NK-92 treated with Interleukin-12 subunit alpha and Interleukin-12 subunit beta, amount 100 ng/mL, for 24 hours (cell line): ENCODE measurements around the gene DYNC1LI2.
"Not testable (repeated sequence)": the region's sequence is repeated elsewhere in the genome, so short reads cannot be mapped to it uniquely, and the experiment has no call there.

Source experiments
- DNase-seq: peaks from one replicate; lab custom pipeline; 2025; lab: John Stamatoyannopoulos, UW

The DYNC1LI2 gene

DNA sequence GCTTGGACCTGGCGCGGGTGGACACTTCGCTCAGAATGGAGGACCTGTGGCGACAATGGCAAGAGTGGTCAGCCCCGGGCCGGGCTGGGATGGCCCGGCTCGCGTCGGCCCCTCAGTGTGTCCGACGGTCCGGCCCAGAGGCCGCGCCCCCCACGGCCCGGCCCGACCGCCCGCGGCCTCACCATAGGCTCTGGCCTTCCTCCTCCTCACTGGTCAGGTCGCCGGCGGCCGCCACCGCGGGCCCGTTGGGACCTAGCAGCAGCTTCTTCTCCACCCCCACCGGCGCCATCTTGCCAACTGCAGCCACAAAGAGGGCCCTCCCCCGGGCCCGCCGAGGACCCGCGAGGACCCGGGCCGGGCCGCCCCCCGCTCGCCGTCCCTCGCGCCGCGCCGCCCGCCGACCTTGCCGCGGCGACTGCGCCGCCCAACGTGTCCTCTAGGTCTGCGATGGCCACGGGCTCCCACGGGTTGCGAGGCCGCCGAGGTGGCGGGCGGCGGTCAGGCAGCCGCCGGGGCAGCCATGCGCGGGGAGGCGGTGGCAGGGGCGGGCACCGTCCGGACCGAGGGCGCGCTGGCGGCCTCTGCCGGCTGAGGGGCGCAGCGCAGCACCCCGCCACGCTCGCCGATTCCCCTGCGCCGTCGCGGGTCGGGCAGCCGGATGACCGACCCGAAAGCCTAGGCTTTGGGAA is at the start of gene DYNC1LI2:
Gene DYNC1LI2, minus strand, starts transcription at position 307 of the 689 bp plus-strand sequence. Its CDS starts 18 bp downstream, at position 289.
- DNase-seq, result peak; percentile 62

DNA sequence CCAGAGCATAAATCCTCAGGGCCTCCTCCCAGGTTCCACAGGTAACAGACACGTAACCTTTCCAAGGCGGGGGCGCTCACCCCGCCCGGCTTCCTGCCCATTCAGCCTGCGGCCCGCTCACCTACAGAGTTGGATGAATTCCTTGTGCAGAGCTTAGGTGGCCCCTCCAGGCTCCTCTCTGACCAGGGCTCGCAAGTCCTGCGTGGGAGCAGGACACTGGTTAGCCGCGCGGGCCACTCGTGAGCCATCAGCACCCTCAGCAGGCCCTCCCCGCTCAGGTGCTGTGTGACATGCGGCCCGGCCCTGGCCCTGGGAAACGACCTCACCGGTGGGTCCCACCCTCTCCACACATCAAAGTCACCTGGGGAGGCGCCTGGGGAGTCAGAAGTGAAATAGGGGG is 49.4 kb upstream of the DYNC1LI2 start:
- DNase-seq, result no peak

DNA sequence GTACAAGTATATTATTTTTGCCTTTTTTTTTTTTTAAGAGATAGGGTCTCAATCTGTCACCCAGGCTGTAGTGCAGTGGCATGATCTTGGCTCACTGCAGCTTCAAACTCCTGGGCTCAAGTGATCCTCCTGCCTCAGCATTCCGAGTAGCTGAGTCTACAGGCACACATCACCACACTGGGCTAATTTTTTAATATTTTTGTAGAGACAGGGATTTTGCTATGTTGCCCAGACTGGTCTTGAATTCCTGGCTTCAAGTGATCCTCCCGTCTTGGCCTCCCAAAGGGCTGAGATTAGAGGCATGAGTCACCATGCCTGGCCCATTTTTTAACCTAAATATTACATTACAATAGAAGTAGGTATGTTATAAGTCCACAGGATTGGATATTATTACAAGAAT is 46.8 kb upstream of the DYNC1LI2 start:
- DNase-seq, result no peak

DNA sequence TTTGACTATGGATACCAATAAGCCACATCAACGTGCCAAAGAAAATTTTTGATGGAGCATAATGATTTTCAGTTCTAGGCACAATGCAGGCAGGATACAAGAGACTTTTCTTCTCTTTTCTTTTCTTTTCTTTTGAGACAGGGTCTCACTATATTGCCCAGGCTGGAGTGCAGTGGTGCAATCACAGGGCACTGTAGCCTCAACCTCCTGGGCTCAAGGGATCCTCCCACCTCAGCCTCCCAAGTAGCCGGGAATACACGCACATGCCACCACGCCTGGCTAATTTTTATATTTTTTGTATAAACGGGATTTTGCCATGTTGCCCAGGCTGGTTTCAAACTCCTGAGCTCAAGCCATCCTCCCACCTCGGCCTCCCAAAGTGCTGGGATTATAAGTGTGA is 42.6 kb upstream of the DYNC1LI2 start:
- not testable (repeated sequence) for DNase-seq

DNA sequence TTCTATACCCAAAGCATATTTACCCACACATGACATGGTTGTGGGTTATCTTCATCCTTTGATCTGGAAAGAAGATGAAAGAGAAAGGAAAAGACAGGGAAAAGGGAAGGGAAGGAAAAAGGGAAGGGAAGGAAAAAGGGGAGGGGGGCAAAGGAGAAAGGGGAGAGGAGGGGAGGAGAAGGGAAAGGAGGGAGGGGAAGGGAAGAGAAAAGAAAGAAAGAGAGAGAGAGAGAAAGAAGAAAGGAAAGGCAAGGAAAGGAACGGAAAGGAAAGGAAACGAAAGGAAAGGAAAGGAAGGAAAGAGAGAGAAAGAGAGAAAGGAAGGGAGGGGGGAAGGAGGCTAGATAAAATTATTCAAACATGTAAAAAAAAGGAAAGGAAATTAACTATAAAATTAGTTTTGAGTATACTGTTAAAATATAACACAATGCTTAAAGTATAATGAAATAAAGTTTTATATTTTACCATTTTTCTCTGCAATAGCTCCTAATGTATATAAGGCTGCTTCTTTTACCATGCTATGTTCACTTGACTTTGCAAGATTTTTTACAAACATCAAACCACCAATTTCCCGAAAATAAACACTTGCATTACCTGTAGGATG is 38.8 kb upstream of the DYNC1LI2 start:
- no peak for DNase-seq

DNA sequence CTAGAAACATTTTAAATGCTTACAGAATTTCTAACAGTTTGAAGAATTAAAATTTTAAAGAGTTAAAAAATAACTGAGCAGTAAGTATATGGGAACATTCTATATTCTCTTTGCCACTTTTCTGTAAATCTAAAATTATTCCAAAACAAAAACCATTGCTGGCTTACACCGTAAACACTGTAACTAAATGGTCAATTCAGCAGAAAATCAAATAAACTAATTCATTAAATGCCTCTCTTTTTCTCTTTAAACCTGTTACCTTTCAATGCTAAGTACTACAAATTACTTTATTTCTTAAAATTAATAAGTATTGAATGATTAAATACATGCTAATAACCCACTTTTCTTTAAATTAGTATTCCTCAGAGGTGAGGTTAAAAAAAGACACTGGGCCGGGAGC is 36.0 kb upstream of the DYNC1LI2 start:
- no peak for DNase-seq

DNA sequence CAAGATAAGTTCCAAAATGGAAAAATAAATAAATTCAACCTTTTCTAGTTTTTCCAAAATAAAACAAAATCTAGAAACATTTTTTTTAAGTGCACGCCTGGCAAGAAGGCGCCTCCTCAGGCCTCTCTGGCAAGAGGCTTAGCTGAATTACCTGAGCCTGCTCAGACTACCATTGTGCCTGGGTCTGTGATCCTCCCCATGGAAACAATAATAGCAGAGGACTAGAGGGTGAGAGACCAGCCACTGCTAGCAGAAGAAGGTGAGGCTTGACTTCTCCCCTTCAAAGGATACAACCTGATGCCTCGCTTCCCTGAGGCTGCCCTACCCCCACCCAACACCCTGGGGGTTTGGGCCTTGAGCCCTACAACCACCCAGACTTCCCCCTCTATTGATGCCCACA is 35.1 kb upstream of the DYNC1LI2 start:
- no peak for DNase-seq

DNA sequence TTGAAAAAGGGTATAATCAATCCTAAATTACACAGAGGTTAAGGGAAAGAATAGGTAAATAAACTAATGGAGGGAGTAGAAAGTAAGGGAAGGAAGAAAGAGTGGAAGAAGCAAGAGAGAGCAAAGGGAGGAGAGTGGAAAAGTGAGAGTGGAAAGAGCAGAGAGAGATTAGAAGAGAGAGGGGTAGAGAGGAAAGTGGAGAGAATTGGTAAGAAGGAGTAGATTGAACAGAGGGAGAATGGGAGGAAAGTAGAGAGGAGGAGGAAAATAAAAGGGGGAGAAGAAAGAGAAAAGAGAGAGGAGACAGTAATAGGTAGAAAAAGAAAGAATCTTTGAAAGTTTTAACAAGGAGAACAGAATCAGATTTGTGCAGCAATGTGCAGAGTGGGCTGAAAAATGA is 25.0 kb upstream of the DYNC1LI2 start:
- no peak for DNase-seq

DNA sequence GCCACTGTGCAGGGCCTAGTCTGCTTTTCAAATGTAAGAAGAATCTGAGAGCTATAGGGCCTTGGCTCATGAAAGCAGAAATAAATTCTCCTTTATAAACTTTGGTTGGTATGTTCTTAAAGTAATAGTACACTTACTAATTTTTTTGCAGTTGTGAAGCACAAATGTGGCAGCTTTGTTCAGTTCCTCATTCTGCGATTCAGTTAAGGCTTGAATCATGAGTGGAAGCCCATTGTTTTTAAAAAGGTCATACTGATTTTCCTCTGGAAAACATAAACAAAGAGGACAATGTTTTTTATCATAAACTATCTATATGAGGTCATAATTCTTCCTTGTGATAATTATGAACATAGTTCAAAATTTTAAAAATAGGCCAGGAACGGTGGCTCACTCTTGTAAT is 23.6 kb upstream of the DYNC1LI2 start:
- no peak for DNase-seq

DNA sequence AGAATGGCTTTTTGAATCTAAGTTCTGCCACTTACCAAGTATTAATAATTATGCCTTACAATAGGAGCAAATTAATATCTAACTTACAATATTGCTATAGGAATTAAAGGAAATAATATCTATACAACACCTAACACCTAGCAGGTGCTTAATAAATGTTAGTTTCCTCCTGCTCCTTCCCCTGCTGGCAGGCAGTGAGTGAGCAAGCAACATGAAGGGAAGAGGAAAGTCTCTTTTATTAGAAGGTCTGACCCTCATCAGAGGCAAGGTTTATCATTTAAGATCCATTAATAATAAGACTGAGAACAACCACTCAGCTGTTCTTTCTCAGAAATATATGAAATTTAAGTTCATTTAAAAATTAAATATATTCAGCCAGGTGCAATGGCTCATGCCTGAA is 6.7 kb upstream of the DYNC1LI2 start:
- no peak for DNase-seq

DNA sequence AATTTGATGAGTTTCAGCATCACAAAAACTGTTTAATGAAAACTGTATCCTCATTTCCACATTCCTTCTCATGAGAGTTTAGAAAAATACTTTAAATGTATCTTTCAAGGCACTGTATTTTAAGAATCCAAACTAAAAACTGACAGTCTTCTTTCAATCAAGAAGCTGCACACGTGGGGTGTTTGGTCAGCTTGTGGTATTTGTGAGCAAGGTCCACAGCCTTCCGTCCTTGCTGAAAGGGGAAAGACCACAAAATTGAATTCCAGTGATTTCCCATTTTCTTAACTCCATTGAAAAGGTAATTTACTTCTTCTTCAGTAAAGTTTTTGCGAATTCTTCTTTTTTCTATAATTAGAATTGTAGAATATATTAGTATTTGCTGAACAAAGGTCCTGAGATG is 3.4 kb upstream of the DYNC1LI2 start:
- no peak for DNase-seq

DNA sequence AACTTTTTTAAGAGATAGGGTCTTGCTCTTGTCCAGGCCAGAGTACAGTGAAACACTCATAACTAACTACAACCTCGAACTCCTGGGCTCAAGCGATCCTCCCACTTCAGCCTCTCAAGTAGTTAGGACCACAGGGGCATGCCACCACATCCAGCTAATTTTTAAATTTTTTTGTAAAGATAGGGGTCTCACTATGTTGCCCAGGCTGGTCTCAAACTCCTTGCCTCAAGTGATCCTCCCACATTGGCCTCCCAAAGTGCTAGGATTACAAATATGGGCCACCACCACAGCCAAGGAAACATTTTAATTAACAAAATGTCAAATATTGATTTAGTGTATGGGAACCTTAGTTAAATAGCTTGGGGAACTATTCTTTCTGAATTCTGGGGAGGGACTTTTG is 2.8 kb upstream of the DYNC1LI2 start:
- no peak for DNase-seq

DNA sequence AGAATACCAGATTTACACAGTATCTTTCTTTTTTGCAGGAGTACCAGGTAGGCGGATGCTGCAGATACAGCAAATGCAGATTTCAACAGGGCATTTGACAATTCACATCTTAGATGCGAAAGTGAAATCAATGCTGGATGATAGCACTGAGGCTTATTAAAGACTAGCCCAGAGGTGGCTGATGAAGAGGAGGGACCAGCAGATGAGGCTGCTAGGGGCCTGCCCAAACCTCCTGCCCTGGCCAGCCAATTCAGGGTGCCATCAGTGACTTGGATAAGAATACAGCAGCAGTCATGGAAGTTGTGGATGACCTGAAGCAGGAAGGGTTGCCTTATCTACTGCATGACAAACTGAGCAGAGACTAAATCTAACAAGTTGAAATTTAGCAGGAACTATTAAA is 1.5 kb upstream of the DYNC1LI2 start:
- DNase-seq, result no peak

DNA sequence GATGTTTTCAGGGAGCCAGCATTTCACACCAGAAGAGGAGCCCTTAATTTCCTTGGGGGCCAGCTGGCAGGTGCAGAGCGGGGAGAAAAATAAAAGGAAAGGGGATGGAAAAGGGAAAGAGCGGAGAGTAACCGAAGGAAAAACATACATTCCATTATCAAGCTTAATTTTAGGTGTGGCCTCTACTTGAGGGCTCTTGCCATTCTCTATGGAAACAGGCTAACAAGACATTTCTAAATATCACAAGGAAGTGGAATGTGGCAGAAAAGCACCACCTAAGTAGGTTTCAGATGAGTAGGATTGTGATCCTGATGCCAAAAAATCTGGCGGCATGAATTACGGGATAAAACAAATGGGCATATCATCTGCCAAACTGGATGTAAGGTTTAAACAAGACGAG is 970 bp upstream of the DYNC1LI2 start:
- no peak for DNase-seq

DNA sequence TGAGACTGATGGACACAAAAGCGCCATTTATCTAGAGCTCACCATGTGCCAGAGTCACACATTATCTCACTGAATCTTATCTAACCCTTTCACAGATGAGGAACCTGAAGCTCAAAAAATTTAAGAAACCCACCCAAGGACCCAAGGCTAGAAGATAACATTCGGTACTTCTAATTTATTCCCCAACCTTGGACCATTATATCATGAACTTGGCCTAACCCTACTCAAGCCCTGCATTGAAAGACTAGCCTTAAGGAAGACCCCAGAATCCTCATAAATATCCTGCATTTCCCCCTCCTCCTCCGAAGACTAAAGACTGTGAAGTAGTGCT is 548 bp upstream of the DYNC1LI2 start:
- DNase-seq, result no peak

DNA sequence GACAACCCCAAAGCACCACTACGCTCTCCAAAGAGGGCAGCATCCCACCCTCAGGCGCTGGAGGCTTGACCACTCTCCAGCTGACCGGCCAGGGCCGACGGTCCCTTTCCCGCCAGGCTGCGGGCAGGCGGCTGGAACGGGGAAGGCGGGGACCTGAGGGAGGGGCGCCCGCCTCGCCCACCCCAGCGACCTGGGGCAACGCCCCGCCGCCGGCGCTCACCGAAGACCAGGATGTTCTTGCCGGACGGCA is 431 bp downstream of the DYNC1LI2 start:
- DNase-seq, result no peak

DNA sequence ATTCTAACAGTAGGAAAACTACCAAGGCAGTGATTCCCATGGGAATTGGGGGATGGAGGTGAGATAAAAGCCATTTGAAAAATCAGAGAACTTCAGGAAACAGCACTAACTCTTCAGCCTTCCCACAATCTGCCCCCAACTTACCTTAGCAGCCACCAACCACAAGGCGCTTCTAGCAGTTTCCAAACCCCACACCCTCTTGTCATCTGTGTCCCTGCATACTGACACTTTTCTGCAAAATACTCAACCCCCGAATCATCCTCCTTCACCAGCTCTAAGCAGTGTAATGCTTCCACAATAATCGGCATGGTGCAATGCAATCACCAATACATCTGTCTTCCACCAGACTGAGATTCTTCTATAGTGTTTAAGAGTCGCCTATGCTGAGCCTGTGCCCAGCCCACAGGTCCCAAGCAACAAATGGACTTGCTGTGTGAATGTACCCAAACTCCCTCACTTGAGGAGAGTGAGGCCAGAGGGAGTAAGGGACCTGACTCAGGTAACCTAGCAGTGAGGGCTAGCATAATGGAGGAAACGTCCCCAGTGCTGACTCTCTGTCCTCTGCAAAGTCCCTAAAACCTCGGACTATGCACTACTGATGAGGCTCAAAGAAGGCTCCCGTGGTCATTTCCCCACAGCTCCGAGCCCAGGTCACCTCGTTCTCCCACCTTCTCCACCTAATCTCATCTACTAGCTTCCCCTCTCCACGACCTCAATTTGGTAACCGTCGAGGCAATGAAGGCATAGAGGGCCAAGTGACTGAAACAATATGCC is 943 bp downstream of the DYNC1LI2 start:
- DNase-seq, result no peak

DNA sequence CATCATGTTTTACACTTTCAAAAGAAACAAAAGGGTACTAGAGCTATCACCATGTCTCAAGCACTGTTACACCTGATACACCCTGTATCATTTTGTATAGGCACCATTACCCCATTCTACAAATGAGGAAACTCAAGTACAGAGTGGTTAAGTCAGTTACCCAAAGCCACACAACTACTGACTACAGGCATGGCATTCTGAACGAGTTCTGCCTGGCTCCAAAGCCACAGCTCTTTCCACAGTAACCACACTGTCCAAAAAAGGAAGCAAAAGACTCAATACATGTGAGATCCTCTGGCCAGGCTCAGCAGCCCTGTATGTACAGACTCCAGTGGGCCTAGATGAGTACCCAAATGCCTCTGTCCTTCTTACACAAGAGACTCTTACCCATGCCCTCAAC is 4.7 kb downstream of the DYNC1LI2 start:
- DNase-seq, result peak; percentile 45

DNA sequence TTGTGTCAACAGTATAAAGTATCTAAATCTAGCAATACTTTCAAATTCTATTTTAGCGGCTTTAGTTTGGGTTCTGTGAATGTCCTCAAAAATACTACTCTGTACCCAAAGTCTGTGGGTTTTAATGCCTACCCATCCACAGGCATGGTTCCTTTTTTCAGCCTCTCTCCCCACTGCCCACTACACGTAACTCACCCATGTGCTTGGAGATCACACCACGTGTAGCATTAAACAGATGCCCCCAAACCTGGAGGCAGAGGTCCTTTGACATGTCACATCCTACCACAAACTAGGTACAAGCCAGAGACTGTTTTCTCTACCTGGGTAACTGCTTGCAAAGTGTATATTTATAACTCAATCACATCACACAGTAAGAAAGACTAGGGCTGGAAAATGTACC is 5.4 kb downstream of the DYNC1LI2 start:
- DNase-seq, result no peak

DNA sequence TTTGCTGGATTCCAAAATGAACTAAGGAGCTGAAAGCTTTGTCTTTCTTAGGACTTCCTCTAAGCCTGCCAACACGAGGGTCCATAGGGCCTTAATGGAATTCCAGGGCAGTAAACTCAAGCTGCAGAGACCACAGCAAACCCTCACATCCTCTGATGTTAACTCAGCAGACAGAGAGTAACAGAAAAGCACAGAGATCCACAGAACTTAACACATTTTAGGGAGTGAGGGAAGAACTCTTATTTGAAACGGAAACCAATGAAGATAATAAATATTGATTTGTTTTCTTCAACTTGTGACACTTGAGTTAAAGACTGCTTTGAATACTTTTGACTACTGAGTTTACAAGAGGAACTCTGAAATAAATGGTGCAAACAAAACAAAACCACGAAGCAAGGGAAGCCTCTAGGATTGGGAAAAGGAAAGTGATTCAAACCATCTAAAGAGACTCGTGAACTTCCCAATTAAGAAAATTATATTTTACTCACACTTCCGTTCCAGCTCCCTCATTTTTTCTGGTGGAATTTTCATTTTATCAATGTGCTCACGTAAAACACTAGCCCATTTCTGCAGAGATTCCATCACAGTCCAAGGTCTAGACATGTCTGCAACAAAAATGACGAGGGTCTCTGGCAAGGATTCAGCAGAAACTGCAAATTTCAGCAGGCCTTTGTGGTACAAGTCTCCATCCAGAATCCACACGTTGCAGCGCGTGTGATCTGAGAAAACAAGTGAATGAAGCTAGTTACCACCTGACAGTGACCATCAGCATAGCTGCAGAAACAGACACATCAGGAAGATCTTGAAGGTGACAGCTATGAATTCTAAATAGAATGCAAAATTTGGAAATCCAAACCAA is 9.2 kb downstream of the DYNC1LI2 start:
- DNase-seq, result no peak

DNA sequence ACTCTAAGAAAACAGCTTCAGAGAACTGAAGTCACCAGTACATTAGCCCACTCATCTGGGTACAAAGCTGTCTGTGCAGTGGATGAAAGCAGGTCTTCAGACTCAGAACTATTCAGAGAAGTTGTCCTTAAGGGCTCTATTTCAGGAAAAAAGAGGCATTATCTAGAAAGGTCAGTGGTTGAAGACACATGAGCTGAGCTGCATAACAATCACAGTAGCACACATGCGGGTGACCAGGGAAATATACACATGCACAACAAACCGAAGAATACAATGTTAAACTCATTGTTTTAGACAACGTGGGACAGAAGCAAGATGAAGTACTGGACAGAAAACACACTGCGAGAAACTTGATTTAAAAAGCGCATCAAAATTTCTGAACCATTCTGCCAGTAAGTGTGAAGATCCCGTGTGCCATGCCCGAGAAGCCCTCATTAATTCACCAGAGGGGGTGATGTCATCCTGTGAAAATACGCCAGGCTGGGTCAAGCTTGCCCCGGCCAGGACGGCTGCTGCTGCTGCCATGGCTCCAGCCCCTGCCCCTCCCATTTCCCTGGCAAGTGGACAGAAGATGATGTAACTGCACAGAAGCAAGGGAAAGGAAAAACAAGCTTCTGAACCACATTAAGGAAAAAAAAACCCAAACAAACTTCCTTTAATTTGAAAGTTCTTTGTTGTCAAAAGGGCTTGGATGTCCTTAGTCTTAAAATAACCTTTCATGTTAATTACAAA is 10.1 kb downstream of the DYNC1LI2 start:
- DNase-seq, result no peak

DNA sequence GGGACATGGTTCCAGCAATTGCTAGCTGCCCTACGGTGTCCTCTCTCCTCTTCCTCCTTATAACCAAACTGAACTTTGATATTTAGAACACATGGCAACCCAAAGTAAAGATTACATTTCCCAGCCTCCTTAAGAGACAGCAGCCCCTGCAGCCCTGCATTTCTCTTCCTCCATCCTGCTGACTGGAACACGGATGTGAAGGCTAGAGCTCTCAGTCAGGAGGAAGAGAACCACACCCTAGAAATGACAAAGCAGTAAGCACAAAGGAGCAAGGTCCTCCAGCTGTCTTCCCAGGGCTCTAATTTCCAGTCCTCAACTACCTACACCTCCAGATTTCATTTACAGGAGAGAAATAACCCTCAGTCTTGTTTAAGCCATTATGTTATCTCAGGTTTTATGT is 10.9 kb downstream of the DYNC1LI2 start:
- no peak for DNase-seq
